NB4 (cell line): ENCODE measurements around the gene BCL3.

Experiments
- MYC ChIP-seq: IDR thresholded peaks from 2 replicates; pipeline ENCODE4 v1.6.1; 2011; ENCODE audit warnings: low read depth, low read length
- POLR2A ChIP-seq: IDR thresholded peaks from 2 replicates; pipeline ENCODE4 v1.6.1; 2011; ENCODE audit warnings: mild to moderate bottlenecking; ENCODE audit not compliant: insufficient read length; ENCODE audit errors: extremely low read depth
- TF ChIP-seq, protein P1 (sequence below): IDR thresholded peaks from one replicate; pipeline ENCODE4 v1.5.1; 2012; ENCODE audit warnings: low read depth, low read length
- TF ChIP-seq, protein P2 (sequence below): IDR thresholded peaks from 2 replicates; pipeline ENCODE4 v1.6.1; 2011; ENCODE audit warnings: low read depth, low read length

DNA sequence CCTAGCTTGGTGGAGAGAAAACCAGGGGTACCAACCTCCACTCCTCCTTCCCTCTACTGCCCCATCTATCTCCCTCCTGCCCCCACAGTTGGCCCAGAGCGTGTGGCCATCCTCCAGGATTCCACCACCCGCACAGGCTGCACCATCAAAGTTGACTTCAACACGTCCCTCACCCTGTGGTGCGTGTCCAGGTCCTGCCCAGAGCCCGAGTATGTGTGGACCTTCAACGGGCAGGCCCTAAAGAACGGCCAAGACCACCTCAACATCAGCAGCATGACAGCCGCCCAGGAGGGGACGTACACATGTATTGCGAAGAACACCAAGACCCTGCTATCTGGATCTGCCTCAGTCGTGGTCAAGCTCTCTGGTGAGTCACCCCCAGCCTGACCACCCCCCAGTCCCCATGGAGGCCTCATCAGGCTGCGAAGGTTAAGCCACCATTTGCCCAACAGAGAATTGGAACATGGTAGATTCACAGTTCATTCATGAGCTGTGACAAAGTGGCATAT, 43.0 kb upstream of the BCL3 start:
- TF ChIP-seq POLR2A (no peak), MYC (no peak)
- TF ChIP-seq, protein P1, sequence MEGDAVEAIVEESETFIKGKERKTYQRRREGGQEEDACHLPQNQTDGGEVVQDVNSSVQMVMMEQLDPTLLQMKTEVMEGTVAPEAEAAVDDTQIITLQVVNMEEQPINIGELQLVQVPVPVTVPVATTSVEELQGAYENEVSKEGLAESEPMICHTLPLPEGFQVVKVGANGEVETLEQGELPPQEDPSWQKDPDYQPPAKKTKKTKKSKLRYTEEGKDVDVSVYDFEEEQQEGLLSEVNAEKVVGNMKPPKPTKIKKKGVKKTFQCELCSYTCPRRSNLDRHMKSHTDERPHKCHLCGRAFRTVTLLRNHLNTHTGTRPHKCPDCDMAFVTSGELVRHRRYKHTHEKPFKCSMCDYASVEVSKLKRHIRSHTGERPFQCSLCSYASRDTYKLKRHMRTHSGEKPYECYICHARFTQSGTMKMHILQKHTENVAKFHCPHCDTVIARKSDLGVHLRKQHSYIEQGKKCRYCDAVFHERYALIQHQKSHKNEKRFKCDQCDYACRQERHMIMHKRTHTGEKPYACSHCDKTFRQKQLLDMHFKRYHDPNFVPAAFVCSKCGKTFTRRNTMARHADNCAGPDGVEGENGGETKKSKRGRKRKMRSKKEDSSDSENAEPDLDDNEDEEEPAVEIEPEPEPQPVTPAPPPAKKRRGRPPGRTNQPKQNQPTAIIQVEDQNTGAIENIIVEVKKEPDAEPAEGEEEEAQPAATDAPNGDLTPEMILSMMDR: no peak
- TF ChIP-seq, protein P2, sequence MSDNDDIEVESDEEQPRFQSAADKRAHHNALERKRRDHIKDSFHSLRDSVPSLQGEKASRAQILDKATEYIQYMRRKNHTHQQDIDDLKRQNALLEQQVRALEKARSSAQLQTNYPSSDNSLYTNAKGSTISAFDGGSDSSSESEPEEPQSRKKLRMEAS: no peak
